Mammary epithelial cell (primary cell): ENCODE results near the gene CAMK1G.

Experiments used
- EZH2 ChIP-seq: IDR thresholded peaks from 2 replicates; pipeline ENCODE4 v1.6.1; 2012; ENCODE audit warnings: low read length, inconsistent platforms, borderline replicate concordance
- TF ChIP-seq, protein P1 (sequence below), 2 donors: IDR thresholded peaks in 1 of 2; conservative IDR thresholded peaks in 1 of 2; 2 replicates each; pipeline ENCODE4 v1.5.1; 2011 to 2012; ENCODE audit warnings: inconsistent platforms in 2 of 2, low read length in 2 of 2, mild to moderate bottlenecking in 2 of 2, control low read depth in 1 of 2, low read depth in 1 of 2; ENCODE audit not compliant: insufficient read depth in 1 of 2; ENCODE audit errors: extremely low read depth in 1 of 2

GRCh38 chr1:209614151-209614420 lies 30.6 kb downstream of the CAMK1G start:
- TF ChIP-seq, protein P1, sequence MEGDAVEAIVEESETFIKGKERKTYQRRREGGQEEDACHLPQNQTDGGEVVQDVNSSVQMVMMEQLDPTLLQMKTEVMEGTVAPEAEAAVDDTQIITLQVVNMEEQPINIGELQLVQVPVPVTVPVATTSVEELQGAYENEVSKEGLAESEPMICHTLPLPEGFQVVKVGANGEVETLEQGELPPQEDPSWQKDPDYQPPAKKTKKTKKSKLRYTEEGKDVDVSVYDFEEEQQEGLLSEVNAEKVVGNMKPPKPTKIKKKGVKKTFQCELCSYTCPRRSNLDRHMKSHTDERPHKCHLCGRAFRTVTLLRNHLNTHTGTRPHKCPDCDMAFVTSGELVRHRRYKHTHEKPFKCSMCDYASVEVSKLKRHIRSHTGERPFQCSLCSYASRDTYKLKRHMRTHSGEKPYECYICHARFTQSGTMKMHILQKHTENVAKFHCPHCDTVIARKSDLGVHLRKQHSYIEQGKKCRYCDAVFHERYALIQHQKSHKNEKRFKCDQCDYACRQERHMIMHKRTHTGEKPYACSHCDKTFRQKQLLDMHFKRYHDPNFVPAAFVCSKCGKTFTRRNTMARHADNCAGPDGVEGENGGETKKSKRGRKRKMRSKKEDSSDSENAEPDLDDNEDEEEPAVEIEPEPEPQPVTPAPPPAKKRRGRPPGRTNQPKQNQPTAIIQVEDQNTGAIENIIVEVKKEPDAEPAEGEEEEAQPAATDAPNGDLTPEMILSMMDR (conservative IDR thresholded peaks at IDR 0.05 in 1 of 2, IDR thresholded peaks at IDR 0.05 in 1 of 2; ENCODE audit: extremely low read depth in 1 of 2, insufficient read depth in 1 of 2, low read depth in 1 of 2, low read length in 2 of 2) = no peak
- TF ChIP-seq EZH2 = no peak
